A549 (cell line): ENCODE measurements around the gene PTPRN2. TPM values are rescaled to one million over a fixed set of nuclear protein-coding genes. Genes with fewer than 3 reads are reported as not detected.
A peak's percentile ranks its signal among the peaks of the same experiment; 100 is the strongest.

Source experiments
- ATAC-seq, 2 experiments: fragments of 200-7000 bp in 1 of 2; fragments of >200 bp in 1 of 2; cut with Nextera tagmentation in 1 of 2; cut with Tn5 transposase in 1 of 2; 3 replicates each; pipeline versions ENCODE4 v1.8.0 to v1.9.1; 2018 to 2020; ENCODE audit warnings: mild to moderate bottlenecking in 1 of 2, moderate library complexity in 1 of 2
- CTCF ChIA-PET: fragments of 300-600 bp; sonication (Branson Sonifier 250); formaldehyde crosslinking; extraction: SDS; loops from one replicate; lab custom pipeline; 2021; ENCODE audit warnings: antibody characterized with exemption, inconsistent platforms; lab: Yijun Ruan, JAX
- POLR2A ChIA-PET: fragments of 350-600 bp; formaldehyde crosslinking; extraction: SDS; loops from one replicate; lab custom pipeline; 2021; ENCODE audit warnings: antibody characterized with exemption, inconsistent platforms; lab: Yijun Ruan, JAX
- DNase-seq, 2 experiments: peaks; one replicate each; pipeline versions ENCODE4 v3.0.0 to v3.0.0-alpha.2; 2011 to 2016; ENCODE audit warnings: low read depth in 1 of 2, low spot score in 1 of 2
- FAIRE-seq: peaks from 2 replicates; lab custom pipeline; 2011; peaks lifted over from hg19 to GRCh38; lab: Jason Lieb, UNC
- H3K27ac ChIP-seq, 2 experiments: fragments of >200 bp; sonication (Bioruptor Twin); formaldehyde crosslinking; 3 replicates each; pipeline ENCODE4 v1.5.1; 2016 to 2017
- H3K4me1 ChIP-seq: fragments of >200 bp; sonication (Bioruptor Twin); formaldehyde crosslinking; 3 replicates; pipeline ENCODE4 v1.6.1; 2016
- H3K4me2 ChIP-seq: fragments of >200 bp; sonication (Bioruptor Twin); formaldehyde crosslinking; 3 replicates; pipeline ENCODE4 v1.6.1; 2016
- H3K4me3 ChIP-seq: fragments of >200 bp; sonication (Bioruptor Twin); formaldehyde crosslinking; 3 replicates; pipeline ENCODE4 v1.5.1; 2016
- H3K9me3 ChIP-seq: fragments of >200 bp; sonication (Bioruptor Twin); formaldehyde crosslinking; 3 replicates; pipeline ENCODE4 v1.6.1; 2016
- BHLHE40 ChIP-seq: IDR thresholded peaks from 2 replicates; pipeline ENCODE4 v1.6.1; 2012; ENCODE audit warnings: low read depth, low read length, inconsistent platforms
- CBX2 ChIP-seq: fragments of 200-600 bp; sonication (generic); IDR thresholded peaks from 2 replicates; pipeline ENCODE4 v1.6.1; 2016; ENCODE audit warnings: low read depth, mild to moderate bottlenecking, borderline replicate concordance
- CHD2 ChIP-seq: fragments of 150-350 bp; IDR thresholded peaks from 2 replicates; pipeline ENCODE4 v1.6.1; 2014; ENCODE audit warnings: low read length; ENCODE audit not compliant: partially characterized antibody
- CHD4 ChIP-seq: fragments of 200-600 bp; sonication (generic); IDR thresholded peaks from 2 replicates; pipeline ENCODE4 v1.6.1; 2016; ENCODE audit warnings: antibody characterized with exemption, mild to moderate bottlenecking, borderline replicate concordance
- EHF ChIP-seq: fragments of 250-450 bp; sonication (Bioruptor Pico); IDR thresholded peaks from 2 replicates; pipeline ENCODE4 v1.5.0; 2020; ENCODE audit warnings: mild to moderate bottlenecking
- ESRRA ChIP-seq: fragments of 150-350 bp; IDR thresholded peaks from 2 replicates; pipeline ENCODE4 v1.6.1; 2014; ENCODE audit warnings: mild to moderate bottlenecking, low read length, borderline replicate concordance
- FOXS1 ChIP-seq: fragments of 250-450 bp; sonication (Bioruptor Pico); IDR thresholded peaks from 2 replicates; pipeline ENCODE4 v1.5.0; 2020; ENCODE audit warnings: mild to moderate bottlenecking, moderate library complexity
- HDAC2 ChIP-seq: fragments of 200-600 bp; sonication (generic); IDR thresholded peaks from 2 replicates; pipeline ENCODE4 v1.6.1; 2016
- HOXB13 ChIP-seq: fragments of 250-450 bp; sonication (Bioruptor Pico); IDR thresholded peaks from 2 replicates; pipeline ENCODE4 v1.5.0; 2020; ENCODE audit warnings: low read depth, mild to moderate bottlenecking, moderate library complexity
- HOXB5 ChIP-seq: fragments of 250-450 bp; sonication (Bioruptor Pico); IDR thresholded peaks from 2 replicates; pipeline ENCODE4 v1.5.0; 2020; ENCODE audit warnings: mild to moderate bottlenecking, moderate library complexity
- MYC ChIP-seq: IDR thresholded peaks from 2 replicates; pipeline ENCODE4 v1.6.1; 2012; ENCODE audit warnings: mild to moderate bottlenecking, inconsistent platforms, low read length, improper control_type of control experiment, borderline replicate concordance
- NR3C1 ChIP-seq: fragments of >200 bp; sonication (Bioruptor Twin); formaldehyde crosslinking; IDR thresholded peaks from 3 replicates; pipeline ENCODE4 v1.6.1; 2017
- POLR2A ChIP-seq: IDR thresholded peaks from 2 replicates; pipeline ENCODE4 v1.6.1; 2012; ENCODE audit warnings: mild to moderate bottlenecking, low read length
- RARB ChIP-seq: fragments of 250-450 bp; sonication (Bioruptor Pico); IDR thresholded peaks from 2 replicates; pipeline ENCODE4 v1.8.0; 2021; ENCODE audit warnings: mild to moderate bottlenecking, moderate library complexity
- RCOR1 ChIP-seq: fragments of 150-350 bp; IDR thresholded peaks from 2 replicates; pipeline ENCODE4 v1.6.1; 2014; ENCODE audit warnings: antibody characterized with exemption, low read length, low read depth
- RFX5 ChIP-seq: fragments of 450-650 bp; IDR thresholded peaks from 2 replicates; pipeline ENCODE4 v1.7.1; 2014; ENCODE audit warnings: antibody characterized with exemption, mild to moderate bottlenecking, moderate library complexity
- ZSCAN20 ChIP-seq: fragments of 250-450 bp; sonication (Bioruptor Pico); IDR thresholded peaks from 2 replicates; pipeline ENCODE4 v1.8.0; 2022; ENCODE audit warnings: mild to moderate bottlenecking, moderate library complexity
- WGBS: methylation state at CpG from one replicate; pipeline ENCODE4 v1.1.6; 2017; ENCODE audit errors: missing lambda C conversion rate; 5-methylcytosine and 5-hydroxymethylcytosine counted together
- polyA plus RNA-seq, 4 experiments: library from polyadenylated mRNA; depleted of rRNA in 3 of 4; stranded (reverse); fragments of >200 nt; fragmentation: RNase III in 1 of 4; extraction: RNeasy Plus Mini Kit Qiagen cat#74134 plus additional on column Dnase treatment in 1 of 4; gene quantifications; 2 replicates in 3 of 4; 3 replicates in 1 of 4; pipeline ENCODE4 v1.2.3, GENCODE V29; 2011 to 2017
- TF ChIP-seq, protein P1 (sequence below): fragments of 250-450 bp; sonication (Bioruptor Pico); IDR thresholded peaks from 2 replicates; pipeline ENCODE4 v1.5.0; 2020; ENCODE audit warnings: low read depth, mild to moderate bottlenecking, moderate library complexity
- TF ChIP-seq, protein P2 (sequence below): IDR thresholded peaks from 2 replicates; pipeline ENCODE4 v1.6.1; 2012; ENCODE audit warnings: low read depth, borderline replicate concordance
- TF ChIP-seq, protein P3 (sequence below): fragments of >200 bp; sonication (Bioruptor Twin); formaldehyde crosslinking; IDR thresholded peaks from 3 replicates; pipeline ENCODE4 v1.5.1; 2016
- TF ChIP-seq, protein P4 (sequence below): fragments of 200-600 bp; sonication (generic); IDR thresholded peaks from 2 replicates; pipeline ENCODE4 v1.6.1; 2016; ENCODE audit warnings: antibody characterized with exemption, mild to moderate bottlenecking, moderate library complexity
- TF ChIP-seq, protein P5 (sequence below): fragments of >200 bp; sonication (Bioruptor Twin); formaldehyde crosslinking; IDR thresholded peaks from 2 replicates; pipeline ENCODE4 v1.6.1; 2016

PTPRN2 gene
- polyA plus RNA-seq, 2 of the 4 experiments (the other 2 are of a cell fraction), result 0.41 to 1.2 TPM

- no peak for TF ChIP-seq BHLHE40
- TF ChIP-seq, protein P1, sequence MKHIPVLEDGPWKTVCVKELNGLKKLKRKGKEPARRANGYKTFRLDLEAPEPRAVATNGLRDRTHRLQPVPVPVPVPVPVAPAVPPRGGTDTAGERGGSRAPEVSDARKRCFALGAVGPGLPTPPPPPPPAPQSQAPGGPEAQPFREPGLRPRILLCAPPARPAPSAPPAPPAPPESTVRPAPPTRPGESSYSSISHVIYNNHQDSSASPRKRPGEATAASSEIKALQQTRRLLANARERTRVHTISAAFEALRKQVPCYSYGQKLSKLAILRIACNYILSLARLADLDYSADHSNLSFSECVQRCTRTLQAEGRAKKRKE (CRISPR knock-in tag), result no peak
- no peak for TF ChIP-seq MYC
- no peak for TF ChIP-seq FOXS1 (CRISPR knock-in tag)
- no peak for TF ChIP-seq HDAC2
- no peak for TF ChIP-seq HOXB13 (CRISPR knock-in tag)
- TF ChIP-seq, protein P2, sequence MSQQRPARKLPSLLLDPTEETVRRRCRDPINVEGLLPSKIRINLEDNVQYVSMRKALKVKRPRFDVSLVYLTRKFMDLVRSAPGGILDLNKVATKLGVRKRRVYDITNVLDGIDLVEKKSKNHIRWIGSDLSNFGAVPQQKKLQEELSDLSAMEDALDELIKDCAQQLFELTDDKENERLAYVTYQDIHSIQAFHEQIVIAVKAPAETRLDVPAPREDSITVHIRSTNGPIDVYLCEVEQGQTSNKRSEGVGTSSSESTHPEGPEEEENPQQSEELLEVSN, result no peak
- no peak for TF ChIP-seq RARB (CRISPR knock-in tag)
- no peak overlapping the region for H3K27ac ChIP-seq
- no peaks in the 10 kb centered on the region for H3K9me3 ChIP-seq
- CTCF ChIA-PET, result no interaction called here
- DNase-seq (no peak), ATAC-seq (peak; percentile 22 to 30; a peak in 2 of 6 replicates), FAIRE-seq (no peak)
- H3K4me2 ChIP-seq, result no peak overlapping the region
- 65% methylated on average over 24 of the region's 25 CpGs for WGBS
- no peaks in the 10 kb centered on the region for H3K4me1 ChIP-seq
- H3K4me3 ChIP-seq, result no peak overlapping the region
- POLR2A ChIA-PET, result no interaction called here
These were observed 841.6 kb downstream of the PTPRN2 start for GRCh38 chr7:157745721-157746709.

- no peak for FAIRE-seq
- DNase-seq, result no peak
- H3K4me1 ChIP-seq, result no peaks in the 10 kb centered on the region
- no peak for TF ChIP-seq CHD2
- no peak for TF ChIP-seq POLR2A
- TF ChIP-seq, protein P3, sequence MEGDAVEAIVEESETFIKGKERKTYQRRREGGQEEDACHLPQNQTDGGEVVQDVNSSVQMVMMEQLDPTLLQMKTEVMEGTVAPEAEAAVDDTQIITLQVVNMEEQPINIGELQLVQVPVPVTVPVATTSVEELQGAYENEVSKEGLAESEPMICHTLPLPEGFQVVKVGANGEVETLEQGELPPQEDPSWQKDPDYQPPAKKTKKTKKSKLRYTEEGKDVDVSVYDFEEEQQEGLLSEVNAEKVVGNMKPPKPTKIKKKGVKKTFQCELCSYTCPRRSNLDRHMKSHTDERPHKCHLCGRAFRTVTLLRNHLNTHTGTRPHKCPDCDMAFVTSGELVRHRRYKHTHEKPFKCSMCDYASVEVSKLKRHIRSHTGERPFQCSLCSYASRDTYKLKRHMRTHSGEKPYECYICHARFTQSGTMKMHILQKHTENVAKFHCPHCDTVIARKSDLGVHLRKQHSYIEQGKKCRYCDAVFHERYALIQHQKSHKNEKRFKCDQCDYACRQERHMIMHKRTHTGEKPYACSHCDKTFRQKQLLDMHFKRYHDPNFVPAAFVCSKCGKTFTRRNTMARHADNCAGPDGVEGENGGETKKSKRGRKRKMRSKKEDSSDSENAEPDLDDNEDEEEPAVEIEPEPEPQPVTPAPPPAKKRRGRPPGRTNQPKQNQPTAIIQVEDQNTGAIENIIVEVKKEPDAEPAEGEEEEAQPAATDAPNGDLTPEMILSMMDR, result no peak
- TF ChIP-seq, protein P4, sequence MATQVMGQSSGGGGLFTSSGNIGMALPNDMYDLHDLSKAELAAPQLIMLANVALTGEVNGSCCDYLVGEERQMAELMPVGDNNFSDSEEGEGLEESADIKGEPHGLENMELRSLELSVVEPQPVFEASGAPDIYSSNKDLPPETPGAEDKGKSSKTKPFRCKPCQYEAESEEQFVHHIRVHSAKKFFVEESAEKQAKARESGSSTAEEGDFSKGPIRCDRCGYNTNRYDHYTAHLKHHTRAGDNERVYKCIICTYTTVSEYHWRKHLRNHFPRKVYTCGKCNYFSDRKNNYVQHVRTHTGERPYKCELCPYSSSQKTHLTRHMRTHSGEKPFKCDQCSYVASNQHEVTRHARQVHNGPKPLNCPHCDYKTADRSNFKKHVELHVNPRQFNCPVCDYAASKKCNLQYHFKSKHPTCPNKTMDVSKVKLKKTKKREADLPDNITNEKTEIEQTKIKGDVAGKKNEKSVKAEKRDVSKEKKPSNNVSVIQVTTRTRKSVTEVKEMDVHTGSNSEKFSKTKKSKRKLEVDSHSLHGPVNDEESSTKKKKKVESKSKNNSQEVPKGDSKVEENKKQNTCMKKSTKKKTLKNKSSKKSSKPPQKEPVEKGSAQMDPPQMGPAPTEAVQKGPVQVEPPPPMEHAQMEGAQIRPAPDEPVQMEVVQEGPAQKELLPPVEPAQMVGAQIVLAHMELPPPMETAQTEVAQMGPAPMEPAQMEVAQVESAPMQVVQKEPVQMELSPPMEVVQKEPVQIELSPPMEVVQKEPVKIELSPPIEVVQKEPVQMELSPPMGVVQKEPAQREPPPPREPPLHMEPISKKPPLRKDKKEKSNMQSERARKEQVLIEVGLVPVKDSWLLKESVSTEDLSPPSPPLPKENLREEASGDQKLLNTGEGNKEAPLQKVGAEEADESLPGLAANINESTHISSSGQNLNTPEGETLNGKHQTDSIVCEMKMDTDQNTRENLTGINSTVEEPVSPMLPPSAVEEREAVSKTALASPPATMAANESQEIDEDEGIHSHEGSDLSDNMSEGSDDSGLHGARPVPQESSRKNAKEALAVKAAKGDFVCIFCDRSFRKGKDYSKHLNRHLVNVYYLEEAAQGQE, result no peak
- no peak for TF ChIP-seq EHF (CRISPR knock-in tag)
- TF ChIP-seq, protein P5, sequence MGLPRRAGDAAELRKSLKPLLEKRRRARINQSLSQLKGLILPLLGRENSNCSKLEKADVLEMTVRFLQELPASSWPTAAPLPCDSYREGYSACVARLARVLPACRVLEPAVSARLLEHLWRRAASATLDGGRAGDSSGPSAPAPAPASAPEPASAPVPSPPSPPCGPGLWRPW, result no peak
- TF ChIP-seq ESRRA, result no peak
- no peak for TF ChIP-seq RCOR1
- TF ChIP-seq CHD4, result no peak
- no peak for TF ChIP-seq RFX5
- TF ChIP-seq, protein P2, result no peak
- TF ChIP-seq CBX2, result no peak
- no peak for TF ChIP-seq NR3C1
- no peak for TF ChIP-seq ZSCAN20 (CRISPR knock-in tag)
- TF ChIP-seq, protein P1 (CRISPR knock-in tag), result no peak
- no peak for TF ChIP-seq HOXB5 (CRISPR knock-in tag)
- H3K27ac ChIP-seq, result no peak overlapping the region
- ATAC-seq, result peak in 1 of 2 experiments; percentile 24; a peak in 2 of 6 replicates
- no peak overlapping the region for H3K4me3 ChIP-seq
- POLR2A ChIA-PET, result no interaction called here
- no peak overlapping the region for H3K4me2 ChIP-seq
- CTCF ChIA-PET, result no interaction called here
- no peaks in the 10 kb centered on the region for H3K9me3 ChIP-seq
- WGBS, result 44% methylated on average over 19 of the region's 24 CpGs
These were observed 842.6 kb downstream of the PTPRN2 start for GRCh38 chr7:157744786-157745601.
